ENCODE data around the gene THAP6. TPM values are rescaled to one million over a fixed set of nuclear protein-coding genes. Genes with fewer than 3 reads are reported as not detected.

THAP6 gene
- total RNA-seq, 4 donors from 2014 or later, result 20.6 to 54.1 (median 32.7) TPM

DNA sequence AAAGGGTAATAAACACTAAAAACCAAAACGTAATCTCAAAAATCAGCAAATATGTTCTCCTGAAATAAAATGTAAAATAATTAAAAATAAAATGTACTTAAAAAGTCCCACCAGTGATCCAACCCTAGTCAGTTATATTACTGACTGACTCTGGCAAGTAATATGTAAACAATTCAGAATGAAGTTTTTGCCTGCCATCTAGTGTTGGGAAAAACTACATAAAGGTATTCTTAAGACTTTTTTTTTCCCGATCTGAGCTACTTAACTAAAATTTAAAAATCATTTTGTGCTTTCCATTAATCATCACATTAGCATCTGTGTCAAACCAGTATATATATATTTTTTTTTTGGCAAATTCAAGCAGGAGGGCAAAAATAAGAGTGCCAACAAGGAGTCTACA, 24.1 kb upstream of the THAP6 start:
- no peak overlapping the region for H3K4me3 ChIP-seq (replicated peaks in 1 of 3)
- intact Hi-C loops (cut with DNase I), result no loop called here
- H3K27ac ChIP-seq, result peak overlapping the region in 1 of 3 donors; percentile 5
- peaks cover 6 to 12% of the 10 kb centered on the region in 2 donors for H3K36me3 ChIP-seq
- H3K4me1 ChIP-seq, result peaks cover 0 to 1% of the 10 kb centered on the region in 2 donors
- H3K9me3 ChIP-seq, result no peaks in the 10 kb centered on the region
- 62 to 67% methylated on average over 2 of the region's 2 CpGs for WGBS, 2 donors
- H3K27me3 ChIP-seq, result no peaks in the 10 kb centered on the region
- no peak for TF ChIP-seq POLR2A (IDR thresholded peaks at IDR 0.05)
- peak in 3 of 6 experiments; percentile 34 to 39 (median 36) for TF ChIP-seq CTCF (IDR thresholded peaks at IDR 0.05)
- DNase-seq, result no peak

DNA sequence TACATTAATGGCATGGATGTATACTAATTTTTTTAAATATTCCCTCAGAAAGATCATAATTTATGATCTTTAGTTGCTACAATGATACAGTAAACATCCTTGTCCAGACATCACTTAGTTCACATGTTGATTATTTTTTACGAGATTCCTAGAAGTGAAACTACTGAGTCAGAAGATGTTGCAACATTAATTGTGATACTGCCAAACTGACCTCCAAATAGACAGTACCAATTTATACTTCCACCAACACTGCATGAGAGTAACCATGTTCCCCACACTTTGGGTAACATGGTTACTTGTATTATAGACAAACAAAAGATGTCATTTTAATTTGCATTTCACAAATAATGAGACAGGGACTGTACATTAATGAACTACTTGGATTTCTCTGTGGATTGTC, 19.7 kb upstream of the THAP6 start:
- intact Hi-C loops (cut with DNase I), result no loop called here
- H3K36me3 ChIP-seq, result peaks cover 6 to 8% of the 10 kb centered on the region in 2 donors
- 58 to 67% methylated on average over 1 of the region's 1 CpG for WGBS, 2 donors

DNA sequence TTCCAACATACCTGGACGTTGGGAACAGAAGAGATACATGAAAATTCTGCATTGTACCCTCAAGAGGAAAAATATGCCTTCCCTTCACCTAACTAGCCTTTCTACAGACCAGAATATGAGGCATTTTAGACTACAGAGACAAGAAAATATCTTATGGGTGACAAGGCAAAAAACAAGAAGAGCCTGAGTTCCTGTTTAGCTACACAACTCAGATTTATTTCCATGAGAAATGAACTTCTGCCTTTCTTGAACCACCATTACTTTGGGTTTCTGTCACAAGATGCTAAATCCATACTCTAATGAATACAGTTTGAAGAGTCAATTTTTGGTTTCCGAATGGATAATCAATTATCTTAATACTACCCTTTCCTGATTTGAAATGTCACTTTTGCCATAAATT, 18.8 kb upstream of the THAP6 start:
- peaks cover 6% of the 10 kb centered on the region in 2 donors for H3K36me3 ChIP-seq
- WGBS, 2 donors, result 90 to 91% methylated on average over 2 of the region's 2 CpGs
- H3K4me3 ChIP-seq (replicated peaks in 1 of 3), result no peak overlapping the region
- H3K9me3 ChIP-seq, result no peaks in the 10 kb centered on the region
- intact Hi-C loops (cut with DNase I), result no loop called here
- TF ChIP-seq CTCF (IDR thresholded peaks at IDR 0.05) (no peak), POLR2A (IDR thresholded peaks at IDR 0.05) (no peak)
- H3K27ac ChIP-seq, result no peak overlapping the region
- DNase-seq, result no peak
- H3K27me3 ChIP-seq, result no peaks in the 10 kb centered on the region
- no peaks in the 10 kb centered on the region for H3K4me1 ChIP-seq

More for the DNA sequence above, 19.7 kb upstream of the THAP6 start:
- H3K4me1 ChIP-seq, result no peaks in the 10 kb centered on the region
- DNase-seq, result no peak
- H3K27me3 ChIP-seq, result no peaks in the 10 kb centered on the region
- H3K27ac ChIP-seq, result no peak overlapping the region
- H3K4me3 ChIP-seq (replicated peaks in 1 of 3), result no peak overlapping the region
- no peak for TF ChIP-seq CTCF (IDR thresholded peaks at IDR 0.05)
- no peak for TF ChIP-seq POLR2A (IDR thresholded peaks at IDR 0.05)
- no peaks in the 10 kb centered on the region for H3K9me3 ChIP-seq

GRCh38 chr4:75496406-75496805, 17.9 kb upstream of the THAP6 start:
- Histone ChIP-seq H3K27ac (no peak overlapping the region), H3K9me3 (no peaks in the 10 kb centered on the region), H3K4me3 (replicated peaks in 1 of 3) (no peak overlapping the region), H3K4me1 (no peaks in the 10 kb centered on the region), H3K36me3 (peaks cover 2 to 5% of the 10 kb centered on the region in 2 donors), H3K27me3 (no peaks in the 10 kb centered on the region)
- no peak for DNase-seq
- intact Hi-C loops (cut with DNase I), result no loop called here
- 92 to 96% methylated on average over 2 of the region's 2 CpGs for WGBS, 2 donors
- TF ChIP-seq CTCF (IDR thresholded peaks at IDR 0.05), result no peak
- no peak for TF ChIP-seq POLR2A (IDR thresholded peaks at IDR 0.05)

DNA sequence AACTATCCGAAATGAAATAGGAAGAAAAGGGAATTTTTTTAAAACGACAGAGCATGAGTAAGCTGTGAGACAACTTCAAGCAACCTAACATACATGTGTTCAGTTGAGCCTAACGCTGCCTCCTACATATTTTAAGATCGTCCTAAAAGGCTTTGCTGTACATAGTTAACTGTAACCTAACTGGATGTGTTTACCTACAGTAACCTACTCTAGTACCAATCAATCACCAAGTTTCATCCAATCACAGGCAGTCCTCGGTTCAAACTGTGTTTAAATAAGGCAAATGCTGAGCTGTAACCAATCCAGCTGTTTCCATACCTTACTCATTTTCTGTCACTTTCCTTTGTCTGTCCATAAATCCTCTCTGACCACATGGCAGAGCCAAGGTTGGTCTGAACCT, 17.1 kb upstream of the THAP6 start:
- WGBS, 2 donors, result 81 to 89% methylated on average over 5 of the region's 5 CpGs
- Histone ChIP-seq H3K36me3 (peaks cover 0 to 4% of the 10 kb centered on the region in 2 donors), H3K4me1 (no peaks in the 10 kb centered on the region), H3K27me3 (no peaks in the 10 kb centered on the region), H3K9me3 (no peaks in the 10 kb centered on the region), H3K4me3 (replicated peaks in 1 of 3) (no peak overlapping the region), H3K27ac (no peak overlapping the region)
- intact Hi-C loops (cut with DNase I), result no loop called here
- TF ChIP-seq CTCF (IDR thresholded peaks at IDR 0.05), result no peak
- TF ChIP-seq POLR2A (IDR thresholded peaks at IDR 0.05), result no peak
- no peak for DNase-seq
